ENCODE data around the gene B3GNT9. TPM values are rescaled to one million over a fixed set of nuclear protein-coding genes. Genes with fewer than 3 reads are reported as not detected.

B3GNT9 gene
- total RNA-seq, 1 donor, result 42.4 TPM

- TF ChIP-seq CTCF (IDR thresholded peaks at IDR 0.05; ENCODE audit: insufficient read depth, low read length), result no peak
- H3K4me3 ChIP-seq (ENCODE audit: low read depth, low read length), result peak overlapping the region; percentile 73
- no peak for DNase-seq (ENCODE audit: low read depth)
Observed at GRCh38 chr16:67151431-67152097, 766 bp upstream of the B3GNT9 start.

GRCh38 chr16:67150047-67150832 is 558 bp downstream of the B3GNT9 start:
- DNase-seq (ENCODE audit: low read depth), result peak; percentile 59
- TF ChIP-seq CTCF (IDR thresholded peaks at IDR 0.05; ENCODE audit: insufficient read depth, low read length), result no peak
- H3K4me3 ChIP-seq (ENCODE audit: low read depth, low read length), result peak overlapping the region; percentile 73

- no peak for TF ChIP-seq CTCF (IDR thresholded peaks at IDR 0.05; ENCODE audit: insufficient read depth, low read length)
- H3K4me3 ChIP-seq (ENCODE audit: low read depth, low read length), result peak overlapping the region; percentile 73
- DNase-seq (ENCODE audit: low read depth), result no peak
Observed at GRCh38 chr16:67149276-67150046, 1.3 kb downstream of the B3GNT9 start.

- TF ChIP-seq CTCF (IDR thresholded peaks at IDR 0.05; ENCODE audit: insufficient read depth, low read length), result no peak
- no peak overlapping the region for H3K4me3 ChIP-seq (ENCODE audit: low read depth, low read length)
- DNase-seq (ENCODE audit: low read depth), result no peak
Observed at GRCh38 chr16:67148656-67149275, 2.0 kb downstream of the B3GNT9 start.

GRCh38 chr16:67148221-67148620 is 2.6 kb downstream of the B3GNT9 start:
- no peak for TF ChIP-seq CTCF (IDR thresholded peaks at IDR 0.05; ENCODE audit: insufficient read depth, low read length)
- no peak overlapping the region for H3K4me3 ChIP-seq (ENCODE audit: low read depth, low read length)
- DNase-seq (ENCODE audit: low read depth), result no peak

GRCh38 chr16:67147437-67148140 is 3.2 kb downstream of the B3GNT9 start:
- no peak for DNase-seq (ENCODE audit: low read depth)
- H3K4me3 ChIP-seq (ENCODE audit: low read depth, low read length), result no peak overlapping the region
- TF ChIP-seq CTCF (IDR thresholded peaks at IDR 0.05; ENCODE audit: insufficient read depth, low read length), result no peak
